ENCODE data around the gene REEP1. TPM values are rescaled to one million over a fixed set of nuclear protein-coding genes. Genes with fewer than 3 reads are reported as not detected.

The REEP1 gene
- total RNA-seq, 3 donors from 2014 or later: 3.8 to 50.3 (median 6.1) TPM

- DNase-seq: no peak
These were observed 24.1 kb downstream of the REEP1 start for GRCh38 chr2:86313341-86313740.

GRCh38 chr2:86311879-86312278 is 25.5 kb downstream of the REEP1 start:
- TF ChIP-seq, protein P1, sequence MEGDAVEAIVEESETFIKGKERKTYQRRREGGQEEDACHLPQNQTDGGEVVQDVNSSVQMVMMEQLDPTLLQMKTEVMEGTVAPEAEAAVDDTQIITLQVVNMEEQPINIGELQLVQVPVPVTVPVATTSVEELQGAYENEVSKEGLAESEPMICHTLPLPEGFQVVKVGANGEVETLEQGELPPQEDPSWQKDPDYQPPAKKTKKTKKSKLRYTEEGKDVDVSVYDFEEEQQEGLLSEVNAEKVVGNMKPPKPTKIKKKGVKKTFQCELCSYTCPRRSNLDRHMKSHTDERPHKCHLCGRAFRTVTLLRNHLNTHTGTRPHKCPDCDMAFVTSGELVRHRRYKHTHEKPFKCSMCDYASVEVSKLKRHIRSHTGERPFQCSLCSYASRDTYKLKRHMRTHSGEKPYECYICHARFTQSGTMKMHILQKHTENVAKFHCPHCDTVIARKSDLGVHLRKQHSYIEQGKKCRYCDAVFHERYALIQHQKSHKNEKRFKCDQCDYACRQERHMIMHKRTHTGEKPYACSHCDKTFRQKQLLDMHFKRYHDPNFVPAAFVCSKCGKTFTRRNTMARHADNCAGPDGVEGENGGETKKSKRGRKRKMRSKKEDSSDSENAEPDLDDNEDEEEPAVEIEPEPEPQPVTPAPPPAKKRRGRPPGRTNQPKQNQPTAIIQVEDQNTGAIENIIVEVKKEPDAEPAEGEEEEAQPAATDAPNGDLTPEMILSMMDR (IDR thresholded peaks at IDR 0.05): no peak
- H3K4me1 ChIP-seq (ENCODE audit: low read depth): no peaks in the 10 kb centered on the region
- ATAC-seq: no peak
- H3K36me3 ChIP-seq (ENCODE audit: low read depth): no peaks in the 10 kb centered on the region
- no peak overlapping the region for H3K4me3 ChIP-seq
- no peaks in the 10 kb centered on the region for H3K9me3 ChIP-seq
- no peak for DNase-seq
- intact Hi-C loops (cut with DNase I, micrococcal nuclease): no loop called here

More at GRCh38 chr2:86313341-86313740, 24.1 kb downstream of the REEP1 start:
- TF ChIP-seq, protein P1 (IDR thresholded peaks at IDR 0.05): no peak
- intact Hi-C loops (cut with DNase I, micrococcal nuclease): no loop called here
- Histone ChIP-seq H3K4me1 (ENCODE audit: low read depth) (no peaks in the 10 kb centered on the region), H3K4me3 (no peak overlapping the region), H3K36me3 (ENCODE audit: low read depth) (no peaks in the 10 kb centered on the region), H3K9me3 (no peaks in the 10 kb centered on the region)
- no peak for ATAC-seq

DNA sequence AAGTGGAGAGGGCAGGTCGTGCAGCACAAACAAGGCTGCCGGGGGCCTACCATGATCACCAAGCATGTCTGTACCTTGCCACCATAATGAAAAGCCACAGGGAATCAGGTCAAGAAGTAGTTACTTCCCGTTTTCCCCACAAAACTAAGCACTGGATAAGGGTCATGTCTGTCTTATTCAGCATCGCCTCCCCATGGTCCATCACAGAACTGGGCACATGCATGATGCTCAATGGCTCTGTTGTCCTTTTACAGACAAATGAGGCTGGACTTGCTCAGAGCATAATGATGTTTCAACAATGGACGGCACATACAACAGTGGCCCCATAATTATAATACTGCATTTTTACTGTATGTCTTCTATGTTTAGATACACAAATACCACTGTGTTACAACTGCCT is 27.5 kb downstream of the REEP1 start:
- Histone ChIP-seq H3K4me1 (ENCODE audit: low read depth) (peaks cover 6% of the 10 kb centered on the region), H3K4me3 (no peak overlapping the region), H3K9me3 (no peaks in the 10 kb centered on the region), H3K36me3 (ENCODE audit: low read depth) (no peaks in the 10 kb centered on the region)
- intact Hi-C loops (cut with DNase I, micrococcal nuclease): no loop called here
- TF ChIP-seq, protein P1 (IDR thresholded peaks at IDR 0.05): no peak
- ATAC-seq: no peak
- no peak for DNase-seq

DNA sequence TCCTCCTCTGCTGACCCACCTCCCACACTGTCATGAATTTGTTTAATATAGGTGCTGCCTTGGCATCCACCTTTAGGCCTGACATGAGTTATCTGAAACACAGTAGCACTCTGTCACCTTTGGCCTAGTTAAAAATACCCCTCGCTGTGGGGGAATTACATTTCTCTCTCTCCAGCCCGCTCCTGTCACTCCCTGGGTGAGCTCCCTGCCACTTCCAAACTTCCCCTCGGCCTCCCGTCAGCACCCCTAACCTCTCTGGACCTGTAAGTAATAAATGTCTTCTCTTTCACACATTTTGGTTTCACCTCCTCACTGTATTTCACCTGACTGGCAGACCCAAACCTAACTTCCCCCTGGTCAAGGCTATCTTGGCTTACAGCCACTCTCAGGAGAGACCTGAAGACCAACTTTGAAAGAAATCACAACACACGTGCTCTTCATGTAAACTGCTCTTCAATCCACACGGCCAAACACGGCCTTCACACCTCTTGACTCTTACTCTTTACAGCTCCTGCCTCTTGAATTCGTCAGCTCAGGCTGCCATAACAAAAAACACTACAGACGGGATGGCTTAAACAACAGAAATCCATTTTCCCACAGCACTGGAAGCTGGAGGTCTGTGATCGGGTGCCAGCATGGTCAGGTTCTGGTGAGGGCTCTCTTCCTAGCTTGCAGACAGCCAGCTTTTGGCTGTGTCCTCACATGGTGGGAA is 28.3 kb downstream of the REEP1 start:
- ATAC-seq: no peak

GRCh38 chr2:86308356-86308755 is 29.1 kb downstream of the REEP1 start:
- no peaks in the 10 kb centered on the region for H3K36me3 ChIP-seq (ENCODE audit: low read depth)

More for the DNA sequence above, 28.3 kb downstream of the REEP1 start:
- no peaks in the 10 kb centered on the region for H3K36me3 ChIP-seq (ENCODE audit: low read depth)
- intact Hi-C loops (cut with DNase I, micrococcal nuclease): no loop called here
- no peak for DNase-seq
- H3K4me1 ChIP-seq (ENCODE audit: low read depth): peaks cover 6% of the 10 kb centered on the region
- H3K9me3 ChIP-seq: no peaks in the 10 kb centered on the region
- H3K4me3 ChIP-seq: no peak overlapping the region
- TF ChIP-seq, protein P1 (IDR thresholded peaks at IDR 0.05): no peak

More at GRCh38 chr2:86308356-86308755, 29.1 kb downstream of the REEP1 start:
- peaks cover 6% of the 10 kb centered on the region for H3K4me1 ChIP-seq (ENCODE audit: low read depth)
- ATAC-seq (no peak), DNase-seq (no peak)
- TF ChIP-seq, protein P1 (IDR thresholded peaks at IDR 0.05): no peak
- no peaks in the 10 kb centered on the region for H3K9me3 ChIP-seq
- no peak overlapping the region for H3K4me3 ChIP-seq
- intact Hi-C loops (cut with DNase I, micrococcal nuclease): no loop called here
